Activated naive CD4-positive, alpha-beta T cell (primary cell): ENCODE results near the gene PPM1F.
"Not testable (repeated sequence)": the region's sequence is repeated elsewhere in the genome, so short reads cannot be mapped to it uniquely, and the experiment has no call there.

Source experiments
- DNase-seq, 4 experiments: peaks; one replicate each; lab custom pipeline; 2025; lab: John Stamatoyannopoulos, UW

The PPM1F gene

DNA sequence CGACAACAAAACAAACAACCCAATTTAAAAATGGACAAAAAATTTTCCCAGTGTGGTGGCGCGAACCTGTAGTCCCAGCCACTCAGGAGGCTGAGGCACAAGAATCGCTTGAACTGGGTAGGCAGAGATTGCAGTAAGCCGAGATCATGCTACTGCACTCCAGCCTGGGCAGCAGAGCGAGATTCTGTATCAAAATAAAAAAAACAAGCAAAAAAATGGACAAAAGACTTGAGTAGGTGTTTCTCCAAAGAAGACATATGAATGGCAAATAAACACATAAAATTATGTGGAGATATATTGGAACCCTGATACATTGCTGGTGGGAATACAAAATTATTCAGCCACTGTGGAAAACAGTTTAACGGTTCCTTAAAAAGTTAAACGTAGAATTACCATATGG lies 57.8 kb downstream of the PPM1F start:
- DNase-seq: no peak

DNA sequence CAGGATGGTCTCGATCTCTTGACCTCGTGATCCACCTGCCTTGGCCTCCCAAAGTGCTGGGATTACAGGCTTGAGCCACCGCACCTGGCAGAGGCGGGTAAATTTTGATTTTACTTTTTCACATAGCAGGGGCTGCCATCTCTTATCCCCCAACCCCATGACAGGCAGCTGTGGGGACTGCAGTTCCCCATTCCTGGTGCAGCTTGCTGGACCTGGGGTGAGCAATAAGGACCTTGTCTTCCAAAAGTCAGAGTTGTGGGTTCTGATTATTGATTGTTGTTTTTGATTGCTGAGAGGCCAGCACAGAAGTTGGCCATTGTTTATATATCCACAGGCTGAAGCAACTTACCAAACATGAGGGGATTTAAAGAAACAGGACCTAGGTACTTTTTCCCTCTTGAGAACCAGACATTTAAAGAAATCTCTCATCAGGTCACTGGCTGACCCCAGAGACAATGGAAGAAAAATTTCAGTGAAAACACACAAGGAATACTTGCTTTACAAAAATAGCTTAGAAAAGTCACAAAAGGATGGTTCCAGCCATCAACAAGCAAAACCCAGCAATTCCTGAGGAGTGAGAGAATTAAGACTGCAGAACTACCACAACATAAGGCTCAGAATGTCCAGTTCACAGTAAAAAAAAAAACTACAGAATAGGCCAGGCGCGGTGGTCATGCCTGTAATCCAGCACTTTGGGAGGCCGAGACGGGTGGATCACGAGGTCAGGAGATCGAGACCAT lies 63.2 kb downstream of the PPM1F start:
- DNase-seq: no peak

DNA sequence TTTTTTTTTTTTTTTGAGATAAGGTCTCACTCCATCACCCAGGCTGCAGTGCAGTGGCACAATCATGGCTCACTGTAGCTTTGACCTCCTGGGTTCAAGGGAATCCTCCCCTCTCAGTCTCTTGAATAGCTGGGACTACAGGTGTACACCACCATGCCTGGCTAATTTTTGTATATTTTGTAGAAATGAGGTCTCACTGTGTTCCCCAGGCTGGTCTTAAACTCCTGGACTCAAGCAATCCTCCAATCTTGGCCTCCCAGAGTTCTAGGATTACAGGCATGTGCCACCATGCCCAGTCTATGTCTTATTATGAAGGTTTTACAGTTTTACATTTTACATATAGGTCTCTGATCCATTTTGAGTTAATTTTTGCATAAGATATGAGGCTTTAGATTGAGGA lies 64.8 kb downstream of the PPM1F start:
- no peak for DNase-seq

DNA sequence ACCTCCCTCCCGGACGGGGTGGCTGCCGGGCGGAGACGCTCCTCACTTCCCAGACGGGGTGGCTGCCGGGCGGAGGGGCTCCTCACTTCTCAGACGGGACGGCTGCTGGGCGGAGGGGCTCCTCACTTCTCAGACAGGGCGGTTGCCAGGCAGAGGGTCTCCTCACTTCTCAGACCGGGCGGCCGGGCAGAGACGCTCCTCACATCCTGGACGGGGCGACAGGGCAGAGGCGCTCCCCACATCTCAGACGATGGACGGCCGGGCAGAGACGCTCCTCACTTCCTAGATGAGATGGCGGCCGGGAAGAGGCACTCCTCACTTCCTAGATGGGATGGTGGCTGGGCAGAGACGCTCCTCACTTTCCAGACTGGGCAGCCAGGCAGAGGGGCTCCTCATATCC lies 68.7 kb downstream of the PPM1F start:
- not testable (repeated sequence) for DNase-seq

DNA sequence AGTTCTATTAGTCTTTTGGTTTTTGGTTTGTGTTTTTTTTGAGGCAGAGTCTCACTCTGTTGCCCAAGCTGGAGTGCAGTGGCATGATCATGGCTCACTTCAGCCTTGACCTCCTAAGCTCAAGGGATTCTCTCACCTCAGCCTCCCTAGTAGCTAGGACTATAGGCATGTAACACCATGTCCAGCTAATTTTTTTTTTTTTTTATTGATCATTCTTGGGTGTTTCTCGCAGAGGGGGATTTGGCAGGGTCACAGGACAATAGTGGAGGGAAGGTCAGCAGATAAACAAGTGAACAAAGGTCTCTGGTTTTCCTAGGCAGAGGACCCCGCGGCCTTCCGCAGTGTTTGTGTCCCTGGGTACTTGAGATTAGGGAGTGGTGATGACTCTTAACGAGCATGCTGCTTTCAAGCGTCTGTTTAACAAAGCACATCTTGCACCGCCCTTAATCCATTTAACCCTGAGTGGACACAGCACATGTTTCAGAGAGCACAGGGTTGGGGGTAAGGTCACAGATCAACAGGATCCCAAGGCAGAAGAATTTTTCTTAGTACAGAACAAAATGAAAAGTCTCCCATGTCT lies 69.8 kb downstream of the PPM1F start:
- not testable (repeated sequence) for DNase-seq

DNA sequence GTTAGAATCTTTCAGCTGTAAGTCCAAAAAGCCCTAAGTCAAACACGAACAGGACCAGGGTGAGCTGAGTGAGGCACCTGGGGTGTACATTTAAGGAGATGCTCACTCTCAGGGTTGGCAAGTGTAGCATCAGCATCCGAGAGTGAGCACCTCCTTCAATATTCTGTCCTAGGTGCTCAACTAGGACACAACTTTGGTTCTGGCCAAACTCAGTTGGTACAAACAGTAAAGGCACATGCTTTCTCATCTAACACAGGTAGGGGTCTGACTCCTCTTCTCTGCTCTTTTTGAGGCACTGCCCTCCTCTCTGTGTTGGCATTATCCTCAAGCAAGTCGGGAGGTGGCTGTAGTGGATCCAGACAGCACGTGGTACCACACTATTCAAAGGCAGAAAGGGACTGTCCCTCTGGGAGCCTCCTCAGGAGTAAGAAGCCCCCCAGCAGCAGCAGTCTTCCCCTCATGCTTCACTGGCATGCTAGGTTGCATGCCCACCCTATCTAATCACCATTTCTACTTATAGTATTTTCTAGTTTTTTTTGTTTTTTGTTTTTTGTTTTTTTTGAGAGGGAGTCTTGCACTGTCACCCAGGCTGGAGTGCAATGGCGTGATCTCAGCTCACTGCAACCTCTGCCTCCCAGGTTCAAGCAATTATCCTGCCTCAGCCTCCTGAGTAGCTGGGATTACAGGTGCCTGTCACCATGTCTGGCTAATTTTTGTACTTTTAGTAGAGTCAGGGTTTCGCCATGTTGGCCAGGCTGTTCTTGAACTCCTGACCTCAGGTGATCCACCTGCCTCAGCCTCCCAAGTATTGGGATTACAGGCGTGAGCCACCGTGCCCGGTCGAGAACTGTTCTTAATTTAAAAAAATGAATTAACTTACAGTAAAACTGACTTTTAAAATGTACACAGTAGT lies 70.6 kb downstream of the PPM1F start:
- DNase-seq: no peak

DNA sequence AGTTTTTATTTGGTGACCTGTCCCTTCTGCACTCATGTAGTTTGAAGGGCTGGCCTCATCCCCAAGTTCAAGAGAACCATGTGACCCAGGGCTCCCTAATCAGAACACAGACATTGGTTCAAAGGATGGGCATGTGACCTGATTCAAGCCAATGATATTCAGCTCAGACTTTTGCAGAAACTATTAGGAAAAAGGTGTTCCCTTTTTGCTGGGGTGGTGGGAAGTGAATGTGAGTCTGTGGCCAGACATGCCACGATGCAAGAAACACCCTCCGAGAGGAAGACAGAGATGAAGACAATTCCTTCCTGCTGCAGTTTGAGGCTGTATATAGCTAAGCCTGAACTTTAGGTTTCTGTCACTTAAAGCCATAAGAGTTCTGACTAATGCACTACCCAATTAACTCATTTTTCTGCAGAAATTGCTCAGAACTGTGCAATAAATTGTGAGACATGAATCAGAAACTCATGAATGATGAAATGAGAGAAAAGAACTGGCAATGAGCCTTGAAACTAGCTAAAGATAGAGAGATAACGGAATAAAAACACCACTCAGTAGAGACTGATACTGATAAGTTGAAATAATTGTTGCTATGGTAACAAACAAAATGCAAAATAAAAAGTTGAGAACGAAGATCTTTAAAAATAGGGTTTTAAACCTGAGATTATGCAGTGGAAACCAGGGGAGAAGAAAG lies 76.0 kb downstream of the PPM1F start:
- DNase-seq: no peak

DNA sequence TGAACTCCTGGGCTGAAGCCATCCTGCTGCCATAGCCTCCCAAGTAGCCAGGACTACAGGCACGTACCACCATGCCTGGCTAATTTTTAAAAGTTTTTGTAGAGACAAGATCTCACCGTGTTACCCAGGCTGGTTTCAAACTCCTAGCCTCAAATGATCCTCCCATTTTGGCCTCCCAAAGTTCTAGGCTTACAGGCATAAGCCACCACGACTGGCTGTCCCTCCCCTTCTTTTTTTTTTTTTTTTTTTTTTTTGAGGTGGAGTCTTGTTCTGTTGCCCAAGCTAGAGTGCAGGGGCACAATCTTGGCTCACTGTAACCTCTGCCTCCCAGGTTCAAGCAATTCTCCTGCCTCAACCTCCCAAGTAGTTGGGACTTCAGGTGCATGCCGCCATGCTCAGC lies 77.7 kb downstream of the PPM1F start:
- DNase-seq: not testable (repeated sequence)

DNA sequence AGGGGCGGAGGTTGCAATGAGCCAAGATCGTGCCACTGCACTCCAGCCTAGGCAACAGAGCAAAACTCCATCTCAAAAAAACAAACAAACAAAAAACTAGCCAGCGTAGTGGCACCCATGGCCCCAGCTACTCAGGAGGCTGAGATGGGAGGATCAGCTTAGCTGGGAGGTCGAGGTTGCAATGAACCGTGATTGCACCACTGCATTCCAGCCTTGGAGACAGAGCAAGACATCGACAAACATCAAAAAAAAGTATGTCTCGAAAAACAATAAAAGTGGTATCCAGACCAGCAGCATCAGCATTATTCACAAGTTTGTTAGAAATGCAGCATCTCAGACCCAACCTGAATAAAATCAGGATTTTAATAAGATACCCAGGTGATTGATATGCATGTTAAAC lies 79.0 kb downstream of the PPM1F start:
- DNase-seq: no peak

DNA sequence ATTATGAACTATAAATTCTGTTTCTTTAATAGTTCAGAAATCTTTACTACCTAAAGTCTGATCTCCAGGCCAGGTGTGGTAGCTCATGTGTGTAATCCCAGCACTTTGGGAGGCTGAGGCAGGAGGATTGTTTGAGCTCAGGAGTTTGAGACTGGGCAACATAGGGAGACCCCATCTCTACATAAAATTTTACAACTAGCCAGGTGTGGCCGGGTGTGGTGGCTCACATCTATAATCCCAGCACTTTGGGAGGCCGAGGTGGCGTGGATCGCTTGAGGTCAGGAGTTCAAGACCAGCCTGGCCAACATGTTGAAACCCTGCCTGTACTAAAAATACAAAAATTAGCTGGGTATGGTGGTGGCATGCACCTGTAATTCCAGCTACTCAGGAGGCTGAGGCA lies 79.9 kb downstream of the PPM1F start:
- not testable (repeated sequence) for DNase-seq
